Liver (tissue), 3 donors: Measurements from ENCODE around the gene NDUFS6.

Source experiments
- CTCF ChIP-seq: fragments of 150-350 bp; IDR thresholded peaks from 2 replicates; pipeline ENCODE4 v1.5.1; 2017; ENCODE audit warnings: improper control_type of control experiment, low read depth, low read length; ENCODE audit not compliant: missing input control
- EGR1 ChIP-seq, 2 donors: IDR thresholded peaks; 2 replicates each; pipeline ENCODE4 v1.6.1; 2016 to 2018; ENCODE audit warnings: antibody characterized with exemption in 2 of 2, low read depth in 2 of 2
- RAD21 ChIP-seq, 2 donors: IDR thresholded peaks; 2 replicates each; pipeline ENCODE4 v1.6.1; 2016; ENCODE audit warnings: antibody characterized with exemption in 2 of 2, mild to moderate bottlenecking in 2 of 2
- SP1 ChIP-seq: IDR thresholded peaks from 2 replicates; pipeline ENCODE4 v1.6.1; 2018; ENCODE audit warnings: antibody characterized with exemption, mild to moderate bottlenecking
- donor health status: healthy.
- donor health status: healthy.

DNA sequence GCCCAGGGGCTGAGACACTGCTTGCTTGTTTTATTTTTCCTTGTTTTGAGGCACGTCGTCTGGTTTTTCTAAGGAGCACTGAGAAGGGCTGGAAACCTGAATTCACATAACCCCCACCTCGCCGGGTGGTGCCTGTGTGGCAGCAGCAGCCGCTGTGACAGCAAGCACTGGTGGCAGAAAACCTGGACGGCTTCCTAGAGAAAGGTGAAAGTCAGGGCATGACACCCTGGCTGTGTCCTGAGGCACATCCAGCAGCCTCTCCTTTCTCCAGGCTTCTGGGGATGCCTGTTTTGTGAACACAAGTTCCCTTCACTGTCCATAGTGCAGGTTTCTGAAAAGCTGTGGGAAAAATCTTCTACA, 30.8 kb upstream of the NDUFS6 start:
- TF ChIP-seq CTCF (no peak), SP1 (no peak), EGR1 (IDR thresholded peaks at IDR 0.05; ENCODE audit: low read depth in 2 of 2) (no peak), RAD21 (IDR thresholded peaks at IDR 0.05) (no peak)
